GM20000 (cell line): Measurements from ENCODE around the gene PIEZO1.

Source experiments
- DNase-seq: peaks from one replicate; pipeline ENCODE4 v3.0.0; 2012; ENCODE audit warnings: low spot score
- TF ChIP-seq, protein P1 (sequence below): IDR thresholded peaks from 2 replicates; pipeline ENCODE4 v1.5.1; 2012; ENCODE audit warnings: mild to moderate bottlenecking, control low read depth; ENCODE audit errors: extremely low read depth, missing control alignments

The PIEZO1 gene

DNA sequence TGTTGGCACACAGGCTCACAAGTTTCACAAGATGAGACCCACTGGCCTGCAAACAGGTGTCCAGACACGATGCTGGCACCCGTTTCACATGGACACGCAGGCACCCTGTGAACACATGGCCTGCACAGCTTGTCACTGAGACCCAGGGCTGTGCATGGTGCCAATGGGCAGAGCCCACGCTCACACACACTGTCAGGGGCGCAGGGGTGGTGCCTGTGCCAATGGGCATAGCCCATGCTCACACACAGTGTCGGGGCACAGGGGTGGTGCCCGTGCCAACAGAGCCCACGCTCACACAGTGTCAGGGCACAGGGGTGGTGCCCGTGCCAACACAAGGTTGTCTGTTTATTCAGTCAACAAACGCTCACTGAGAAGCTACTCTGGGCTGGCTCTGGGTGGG lies 49.4 kb downstream of the PIEZO1 start:
- no peak for DNase-seq
- TF ChIP-seq, protein P1, sequence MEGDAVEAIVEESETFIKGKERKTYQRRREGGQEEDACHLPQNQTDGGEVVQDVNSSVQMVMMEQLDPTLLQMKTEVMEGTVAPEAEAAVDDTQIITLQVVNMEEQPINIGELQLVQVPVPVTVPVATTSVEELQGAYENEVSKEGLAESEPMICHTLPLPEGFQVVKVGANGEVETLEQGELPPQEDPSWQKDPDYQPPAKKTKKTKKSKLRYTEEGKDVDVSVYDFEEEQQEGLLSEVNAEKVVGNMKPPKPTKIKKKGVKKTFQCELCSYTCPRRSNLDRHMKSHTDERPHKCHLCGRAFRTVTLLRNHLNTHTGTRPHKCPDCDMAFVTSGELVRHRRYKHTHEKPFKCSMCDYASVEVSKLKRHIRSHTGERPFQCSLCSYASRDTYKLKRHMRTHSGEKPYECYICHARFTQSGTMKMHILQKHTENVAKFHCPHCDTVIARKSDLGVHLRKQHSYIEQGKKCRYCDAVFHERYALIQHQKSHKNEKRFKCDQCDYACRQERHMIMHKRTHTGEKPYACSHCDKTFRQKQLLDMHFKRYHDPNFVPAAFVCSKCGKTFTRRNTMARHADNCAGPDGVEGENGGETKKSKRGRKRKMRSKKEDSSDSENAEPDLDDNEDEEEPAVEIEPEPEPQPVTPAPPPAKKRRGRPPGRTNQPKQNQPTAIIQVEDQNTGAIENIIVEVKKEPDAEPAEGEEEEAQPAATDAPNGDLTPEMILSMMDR = no peak

DNA sequence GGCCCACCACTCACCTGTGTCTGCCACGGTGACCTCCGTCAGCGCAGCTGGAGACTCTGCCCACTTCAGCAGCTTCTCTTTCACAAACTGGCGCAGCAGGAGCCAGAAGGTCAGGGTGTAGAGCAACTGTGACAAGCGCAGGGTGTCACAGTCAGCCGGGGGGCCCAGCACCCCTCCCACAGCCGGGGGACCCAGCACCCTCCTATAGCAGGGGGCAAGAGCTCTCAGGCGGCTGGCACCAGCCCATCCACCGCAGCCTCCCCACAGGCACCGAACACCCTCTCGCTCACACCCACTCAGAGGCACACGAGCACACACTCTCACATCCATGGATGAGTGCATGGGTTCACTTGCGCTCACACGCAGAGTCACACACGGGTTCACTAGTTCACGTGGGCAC lies 49.9 kb downstream of the PIEZO1 start:
- TF ChIP-seq, protein P1 = no peak
- DNase-seq = no peak

DNA sequence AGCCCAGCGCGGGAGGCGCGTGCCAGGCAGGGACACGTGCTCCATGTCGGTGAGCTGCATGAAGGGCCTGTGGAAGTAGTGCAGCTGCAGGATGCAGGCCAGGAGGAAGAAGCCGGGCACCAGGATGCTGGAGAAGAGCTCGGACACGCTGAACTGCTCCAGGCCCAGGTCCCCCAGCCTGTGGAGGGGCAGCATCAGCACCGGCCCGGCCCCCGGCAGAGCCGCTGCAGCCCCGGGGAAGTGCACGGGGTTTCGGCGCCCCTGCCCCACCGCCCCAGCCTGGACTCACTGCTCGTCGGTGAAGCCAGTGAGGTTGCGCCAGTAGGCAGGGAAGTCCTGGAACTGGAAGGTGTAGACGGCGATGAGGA lies 50.7 kb downstream of the PIEZO1 start:
- DNase-seq = no peak
- TF ChIP-seq, protein P1 = no peak

DNA sequence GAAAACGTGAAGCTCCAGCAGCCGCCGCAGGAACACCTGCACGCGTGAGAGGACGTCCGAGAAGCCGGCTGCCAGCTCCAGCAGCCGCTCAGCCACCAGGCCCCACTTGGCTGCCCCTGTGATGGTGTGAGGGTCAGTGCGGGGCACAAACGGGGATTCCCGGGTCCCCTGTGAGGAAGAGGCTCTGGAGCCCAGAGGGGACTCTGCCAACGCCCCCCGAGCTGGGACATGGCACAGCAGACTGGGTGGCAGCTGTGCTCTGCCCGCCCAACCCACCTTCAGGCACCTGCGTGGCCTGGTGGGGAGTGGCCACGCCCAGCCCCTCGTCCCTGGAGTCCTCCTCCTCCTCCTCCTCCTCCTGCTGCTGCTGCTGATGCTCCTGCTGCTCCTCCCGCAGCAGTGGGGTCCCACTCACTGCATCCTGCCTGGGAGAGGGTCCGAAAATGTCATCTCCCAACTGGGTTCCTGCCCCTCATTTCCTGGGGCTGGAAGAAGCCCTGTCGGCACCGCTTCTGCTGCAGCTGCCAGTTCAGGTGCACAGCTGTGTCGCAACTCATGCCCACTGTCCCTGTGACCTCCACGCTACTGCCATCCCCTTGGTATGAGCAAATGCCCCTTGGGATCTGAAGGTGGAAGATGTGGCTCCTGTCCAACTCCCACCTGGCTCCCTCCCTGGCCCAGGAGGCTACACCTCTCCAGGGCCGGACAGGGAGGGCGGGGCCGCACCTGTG lies 51.2 kb downstream of the PIEZO1 start:
- TF ChIP-seq, protein P1 = no peak
- DNase-seq = no peak

DNA sequence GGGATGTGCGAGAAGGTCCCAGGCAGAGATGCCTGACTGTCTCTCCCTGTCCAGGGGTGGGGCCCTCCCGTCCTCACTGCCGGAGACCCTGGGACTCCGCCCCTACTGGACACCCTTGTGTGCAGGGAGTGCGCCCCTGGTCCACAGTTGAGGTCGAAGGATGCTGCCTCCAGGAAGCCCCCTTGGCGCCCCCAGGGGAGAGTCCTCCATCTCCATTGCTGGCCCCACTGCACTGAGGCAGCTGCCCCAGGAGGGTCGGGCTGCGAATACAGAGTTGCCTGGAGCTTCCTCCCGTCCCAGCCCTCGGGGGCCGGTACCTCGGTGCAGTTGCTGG lies 52.1 kb downstream of the PIEZO1 start:
- no peak for DNase-seq
- TF ChIP-seq, protein P1 = no peak

DNA sequence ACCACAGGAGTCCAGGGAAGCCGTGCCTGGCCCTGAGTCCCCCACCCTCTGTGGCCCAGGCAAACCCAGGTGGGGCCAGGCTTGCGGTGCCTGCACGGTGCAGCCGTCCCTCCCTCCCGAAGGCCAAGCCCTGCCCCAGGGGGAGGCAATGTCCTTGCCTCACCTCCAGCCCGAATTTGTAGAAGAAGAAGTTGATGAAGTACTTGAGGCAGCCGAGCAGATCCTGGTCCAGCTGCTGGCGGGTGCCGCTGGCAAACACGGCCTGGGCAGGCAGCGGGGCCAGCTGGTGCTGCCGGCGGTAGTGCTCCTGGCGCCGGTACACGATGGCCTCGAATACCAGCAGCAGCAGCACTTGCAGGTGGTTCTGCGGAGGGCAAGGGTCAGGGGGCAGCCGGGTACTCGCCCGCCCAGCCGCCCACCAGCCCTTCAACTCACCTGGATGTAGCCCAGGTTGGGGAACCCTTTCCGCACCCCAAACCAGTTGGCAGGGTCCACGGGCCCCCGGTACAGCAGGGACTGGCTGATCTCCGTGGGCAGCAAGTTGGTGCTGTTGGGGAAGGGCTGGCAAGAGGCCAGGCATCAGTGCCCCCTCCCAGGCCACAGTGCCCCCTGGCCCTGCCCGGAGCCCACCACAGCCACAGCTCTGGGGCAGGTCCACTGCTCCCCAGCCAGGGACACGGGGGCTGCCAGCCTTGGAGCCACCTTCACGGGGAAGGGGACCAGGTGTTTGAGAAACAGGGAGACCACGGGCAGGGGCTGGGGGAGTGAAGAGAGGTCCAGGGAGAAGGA lies 52.7 kb downstream of the PIEZO1 start:
- no peak for DNase-seq
- TF ChIP-seq, protein P1 = no peak

DNA sequence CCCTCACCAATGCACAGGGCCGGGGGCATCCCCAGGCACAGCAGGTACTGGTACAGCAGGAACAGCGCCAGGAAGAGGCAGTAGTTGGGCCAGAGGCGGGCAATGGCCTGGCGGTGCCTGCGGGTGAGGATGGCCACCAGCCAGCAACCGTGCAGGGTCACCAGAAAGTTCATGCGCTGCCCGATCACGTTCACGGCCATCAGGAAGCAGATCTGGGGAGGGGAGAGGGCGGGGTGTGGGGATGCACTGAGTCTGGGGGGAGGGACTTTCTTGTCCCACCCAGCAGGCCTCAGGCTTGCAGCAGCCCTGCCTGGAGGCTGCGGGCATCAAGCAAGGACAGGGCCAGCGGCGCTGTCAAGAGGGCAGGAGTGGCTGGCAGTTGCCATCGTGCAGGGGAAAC lies 53.3 kb downstream of the PIEZO1 start:
- DNase-seq = no peak
- TF ChIP-seq, protein P1 = no peak
